HepG2 (cell line): ENCODE measurements around the gene UTP11. TPM values are rescaled to one million over a fixed set of nuclear protein-coding genes. Genes with fewer than 3 reads are reported as not detected.

Source experiments
- ELF4 ChIP-seq: sonication (generic); formaldehyde crosslinking; IDR thresholded peaks from 2 replicates; pipeline ENCODE4 v1.5.0; 2020; ENCODE audit warnings: missing genetic modification reagents, mild to moderate bottlenecking, moderate library complexity, borderline replicate concordance
- JUND ChIP-seq: sonication (generic); formaldehyde crosslinking; IDR thresholded peaks from 2 replicates; pipeline ENCODE4 v1.8.0; 2022; ENCODE audit warnings: mild to moderate bottlenecking, missing genetic modification reagents
- NR2F6 ChIP-seq, 2 experiments: IDR thresholded peaks; 2 replicates each; pipeline ENCODE4 v1.6.1; 2016; ENCODE audit warnings: antibody characterized with exemption in 1 of 2, mild to moderate bottlenecking in 1 of 2
- PAXIP1 ChIP-seq: sonication (generic); formaldehyde crosslinking; conservative IDR thresholded peaks from 2 replicates; pipeline ENCODE4 v1.4.0; 2020; ENCODE audit warnings: mild to moderate bottlenecking, missing genetic modification reagents, moderate library complexity
- PITX1 ChIP-seq: sonication (generic); formaldehyde crosslinking; IDR thresholded peaks from 2 replicates; pipeline ENCODE4 v1.5.1; 2020; ENCODE audit warnings: mild to moderate bottlenecking, missing genetic modification reagents
- PRDM15 ChIP-seq: sonication (generic); formaldehyde crosslinking; IDR thresholded peaks from 2 replicates; pipeline ENCODE4 v1.4.0; 2020; ENCODE audit warnings: missing genetic modification reagents
- SRF ChIP-seq: IDR thresholded peaks from 2 replicates; pipeline ENCODE4 v1.6.1; 2011; ENCODE audit warnings: mild to moderate bottlenecking, low read depth, low read length, moderate library complexity
- ZBTB10 ChIP-seq: sonication (generic); formaldehyde crosslinking; IDR thresholded peaks from 2 replicates; pipeline ENCODE4 v1.4.0; 2020; ENCODE audit warnings: missing genetic modification reagents, borderline replicate concordance
- ZNF281 ChIP-seq: sonication (generic); formaldehyde crosslinking; IDR thresholded peaks from 2 replicates; pipeline ENCODE4 v1.4.0; 2020; ENCODE audit warnings: missing genetic modification reagents, borderline replicate concordance
- ZNF605 ChIP-seq: sonication (generic); formaldehyde crosslinking; IDR thresholded peaks from 2 replicates; pipeline ENCODE4 v1.8.0; 2022; ENCODE audit warnings: mild to moderate bottlenecking, missing genetic modification reagents
- ZNF615 ChIP-seq: sonication (generic); formaldehyde crosslinking; IDR thresholded peaks from 2 replicates; pipeline ENCODE4 v1.5.0; 2020; ENCODE audit warnings: mild to moderate bottlenecking, missing genetic modification reagents, borderline replicate concordance
- ZNF629 ChIP-seq: sonication (generic); formaldehyde crosslinking; conservative IDR thresholded peaks from 2 replicates; pipeline ENCODE4 v1.5.0; 2020; ENCODE audit warnings: missing genetic modification reagents
- polyA plus RNA-seq, 8 experiments: library from polyadenylated mRNA; depleted of rRNA in 3 of 8; stranded (reverse) in 7 of 8; unstranded in 1 of 8; fragments of >200 nt; fragmentation: Illumina TruSeq in 4 of 8; extraction: Trizol in 4 of 8; gene quantifications; 2 replicates each; pipeline versions ENCODE4 v1.2.1 to v1.2.3, GENCODE V29; 2011 to 2016; ENCODE audit warnings: low read depth in 4 of 8, missing spikeins in 1 of 8, mixed read lengths in 1 of 8; ENCODE audit not compliant: insufficient read depth in 1 of 8
- total RNA-seq, 5 experiments: library from RNA; depleted of rRNA; stranded (reverse); fragments of >200 nt; fragmentation: Illumina TruSeq; extraction: Trizol; gene quantifications; 2 replicates each; pipeline ENCODE4 v1.2.3, GENCODE V29; 2016; ENCODE audit warnings: low read depth in 1 of 5
- TF ChIP-seq, protein P1 (sequence below): IDR thresholded peaks from 2 replicates; pipeline ENCODE4 v1.6.1; 2016; ENCODE audit warnings: missing genetic modification reagents, missing compliant biosample characterization

The UTP11 gene
- total and polyA plus RNA-seq, 2 of the 13 experiments (the other 11 are each of a cell fraction or from before 2014, with no cell fraction given), result 13.5 to 44.8 TPM

- TF ChIP-seq ZBTB10 (CRISPR knock-in tag), result no peak
- TF ChIP-seq ELF4, result peak; percentile 55; the same call in 1 of the 2 replicates
- peak; percentile 59 for TF ChIP-seq PAXIP1 (CRISPR knock-in tag)
- peak; percentile 78; the same call in 1 of the 2 replicates for TF ChIP-seq JUND (CRISPR knock-in tag)
- TF ChIP-seq ZNF629 (CRISPR knock-in tag), result no peak
- TF ChIP-seq, protein P1, sequence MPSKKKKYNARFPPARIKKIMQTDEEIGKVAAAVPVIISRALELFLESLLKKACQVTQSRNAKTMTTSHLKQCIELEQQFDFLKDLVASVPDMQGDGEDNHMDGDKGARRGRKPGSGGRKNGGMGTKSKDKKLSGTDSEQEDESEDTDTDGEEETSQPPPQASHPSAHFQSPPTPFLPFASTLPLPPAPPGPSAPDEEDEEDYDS (CRISPR knock-in tag), result peak; percentile 49
- TF ChIP-seq SRF, result no peak
- TF ChIP-seq PRDM15 (CRISPR knock-in tag), result no peak
- no peak for TF ChIP-seq ZNF605 (CRISPR knock-in tag)
- TF ChIP-seq PITX1 (CRISPR knock-in tag), result peak; percentile 17; the same call in 1 of the 2 replicates
- TF ChIP-seq ZNF615 (CRISPR knock-in tag), result no peak
- peak; percentile 66; the same call in 1 of the 2 replicates for TF ChIP-seq ZNF281 (CRISPR knock-in tag)
- 0 out of 2 replicates have a peak, but pooled peaks have one; percentile 21 for TF ChIP-seq NR2F6 (IDR thresholded peaks at IDR 0.05)
- TF ChIP-seq NR2F6 (CRISPR knock-in tag; IDR thresholded peaks at IDR 0.05), result peak; percentile 31; the same call in 1 of the 2 replicates
These were observed 12.9 kb upstream of the UTP11 start (continued) for GRCh38 chr1:37999430-38000232.
